OCI-LY3 (cell line): Measurements from ENCODE around the gene KIAA0319L.

Experiments used
- CTCF ChIP-seq: fragments of 200-600, 300-600 bp; sonication (generic); IDR thresholded peaks from 2 replicates; pipeline ENCODE4 v1.5.1; 2014; ENCODE audit warnings: antibody characterized with exemption, low read length, low read depth
- EZH2phosphoT487 ChIP-seq: fragments of 200-600 bp; shearing (Covaris generic); IDR thresholded peaks from 2 replicates; pipeline ENCODE4 v1.6.1; 2018; ENCODE audit warnings: antibody characterized with exemption, mixed run types, low read depth

GRCh38 chr1:35567947-35568558 lies 10.8 kb upstream of the KIAA0319L start:
- TF ChIP-seq CTCF (no peak), EZH2phosphoT487 (no peak)
